GM12873 (cell line): ENCODE results near the gene CXCL10.

Experiments
- CTCF ChIP-seq: IDR thresholded peaks from 2 replicates; pipeline ENCODE4 v1.5.1; 2012; ENCODE audit warnings: low read depth, mild to moderate bottlenecking, moderate library complexity, low read length, control low read depth; ENCODE audit not compliant: insufficient read depth; ENCODE audit errors: missing control alignments

The CXCL10 gene

GRCh38 chr4:76059750-76060149 is 36.5 kb upstream of the CXCL10 start:
- TF ChIP-seq CTCF: no peak

- no peak for TF ChIP-seq CTCF
These were observed 35.7 kb upstream of the CXCL10 start for GRCh38 chr4:76058888-76059426.

GRCh38 chr4:76058302-76058701 is 35.0 kb upstream of the CXCL10 start:
- TF ChIP-seq CTCF: no peak

- no peak for TF ChIP-seq CTCF
These were observed 32.1 kb upstream of the CXCL10 start for GRCh38 chr4:76055421-76055820.

- TF ChIP-seq CTCF: no peak
These were observed 31.7 kb upstream of the CXCL10 start for GRCh38 chr4:76055016-76055415.

GRCh38 chr4:76053730-76054129 is 30.4 kb upstream of the CXCL10 start:
- no peak for TF ChIP-seq CTCF

- TF ChIP-seq CTCF: no peak
These were observed 13.6 kb upstream of the CXCL10 start for GRCh38 chr4:76036855-76037254.
